ENCODE measurements around the gene ITGA11.

ITGA11 gene

GRCh38 chr15:68311859-68312557 lies 120.0 kb downstream of the ITGA11 start:
- no peak for DNase-seq
- in situ Hi-C loops (cut with HindIII; ENCODE audit: low pct_ligation_motif_present, low pct_unique_long_range_greater_than_20kb, low sequenced_read_pairs): no loop called here

DNA sequence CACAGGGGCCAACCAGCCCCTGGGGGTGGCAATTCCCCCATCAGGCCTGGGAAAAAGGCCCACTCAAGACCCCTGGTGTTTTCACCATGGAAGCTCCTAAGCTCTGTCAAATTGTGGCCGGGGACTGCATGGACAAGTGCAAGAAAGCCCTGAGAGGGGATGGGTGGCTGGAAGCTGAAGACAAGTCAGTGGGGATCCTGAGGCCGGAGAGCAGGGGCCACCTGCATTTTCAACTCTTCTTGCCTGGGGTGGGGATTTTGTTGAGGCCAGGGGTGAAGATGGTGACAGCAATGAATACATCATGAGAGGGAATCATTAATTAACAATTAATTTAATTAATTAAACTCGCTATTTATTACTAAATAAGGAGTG lies 120.5 kb downstream of the ITGA11 start:
- in situ Hi-C loops (cut with HindIII; ENCODE audit: low pct_ligation_motif_present, low pct_unique_long_range_greater_than_20kb, low sequenced_read_pairs): no loop called here
- no peak for DNase-seq

GRCh38 chr15:68310804-68311463 lies 121.0 kb downstream of the ITGA11 start:
- no peak for DNase-seq
- in situ Hi-C loops (cut with HindIII; ENCODE audit: low pct_ligation_motif_present, low pct_unique_long_range_greater_than_20kb, low sequenced_read_pairs): no loop called here

DNA sequence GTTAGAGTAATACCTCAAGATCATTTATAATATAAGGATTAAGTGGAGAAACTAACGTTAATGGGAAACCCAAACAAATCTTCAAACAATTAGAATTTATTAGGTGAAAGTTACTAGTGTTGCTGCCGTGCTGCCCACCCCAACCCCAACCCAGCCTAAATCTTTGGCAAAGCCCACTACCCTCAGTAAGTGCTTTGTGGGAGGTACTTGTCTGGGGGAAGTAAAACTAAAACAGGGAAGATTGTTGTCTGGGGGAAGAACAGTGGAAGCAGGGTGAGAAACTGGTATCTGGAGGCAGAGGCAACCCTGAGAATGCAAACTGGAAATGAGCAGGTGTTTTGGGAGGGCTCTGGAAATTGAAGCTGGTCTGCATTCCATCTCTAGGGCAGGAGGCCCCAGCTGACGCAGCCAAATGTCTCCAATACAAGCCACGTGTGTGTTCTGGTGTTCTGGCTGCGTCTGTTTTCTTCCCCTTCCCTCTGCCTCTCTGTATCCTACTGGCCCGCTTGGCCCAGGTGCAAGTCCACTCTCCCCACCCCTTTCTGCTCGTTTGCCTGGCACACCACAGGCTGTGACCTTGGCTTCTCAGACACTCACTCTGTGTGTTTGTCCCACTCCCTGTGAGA lies 121.7 kb downstream of the ITGA11 start:
- in situ Hi-C loops (cut with HindIII; ENCODE audit: low pct_ligation_motif_present, low pct_unique_long_range_greater_than_20kb, low sequenced_read_pairs): no loop called here

DNA sequence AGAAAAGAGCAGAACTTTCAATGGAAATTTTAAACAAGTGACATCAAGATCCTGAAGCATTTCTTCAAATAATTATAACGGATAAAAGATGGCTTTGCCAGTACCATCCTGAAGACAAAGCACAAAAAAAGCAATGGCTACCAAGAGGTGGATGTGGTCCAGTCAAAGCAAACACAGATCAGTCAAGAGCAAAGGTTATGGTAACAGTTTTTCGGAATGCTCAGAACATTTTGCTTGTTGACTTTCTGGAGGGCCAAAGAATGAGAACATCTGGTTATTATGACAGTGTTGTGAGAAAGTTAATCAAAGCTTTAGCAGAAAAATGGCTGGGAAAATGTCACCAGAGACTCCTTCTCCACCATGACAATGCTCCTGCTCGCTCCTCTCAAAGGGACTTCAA lies 122.9 kb downstream of the ITGA11 start:
- in situ Hi-C loops (cut with HindIII; ENCODE audit: low pct_ligation_motif_present, low pct_unique_long_range_greater_than_20kb, low sequenced_read_pairs): no loop called here
- no peak for DNase-seq

More for the DNA sequence above, 121.7 kb downstream of the ITGA11 start:
- no peak for DNase-seq

GRCh38 chr15:68307131-68307928 lies 124.6 kb downstream of the ITGA11 start:
- DNase-seq: no peak
- in situ Hi-C loops (cut with HindIII; ENCODE audit: low pct_ligation_motif_present, low pct_unique_long_range_greater_than_20kb, low sequenced_read_pairs): no loop called here

DNA sequence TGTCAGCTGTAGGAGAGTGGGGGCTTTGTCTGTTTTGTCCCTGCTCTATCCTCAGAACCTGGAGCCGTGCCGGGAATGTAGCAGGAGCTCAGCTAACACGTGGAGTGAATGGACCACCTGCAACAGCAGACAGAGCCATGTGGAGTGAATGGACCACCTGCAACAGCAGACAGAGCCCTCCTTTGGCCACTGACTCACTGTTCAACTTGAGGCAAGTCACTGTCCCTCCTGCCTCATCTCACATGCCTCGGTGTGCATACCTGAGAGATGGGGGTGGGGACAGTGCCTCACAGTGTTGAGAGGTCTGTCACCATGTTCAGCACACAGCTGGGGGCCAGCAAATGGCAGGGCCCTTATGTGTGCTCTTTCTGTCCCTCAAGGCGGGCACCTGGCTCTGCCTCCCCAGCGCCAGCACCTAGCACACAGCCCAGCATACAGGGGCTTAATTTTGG lies 126.5 kb downstream of the ITGA11 start:
- in situ Hi-C loops (cut with HindIII; ENCODE audit: low pct_ligation_motif_present, low pct_unique_long_range_greater_than_20kb, low sequenced_read_pairs): no loop called here
- DNase-seq: no peak

- DNase-seq: no peak
- in situ Hi-C loops (cut with HindIII; ENCODE audit: low pct_ligation_motif_present, low pct_unique_long_range_greater_than_20kb, low sequenced_read_pairs): no loop called here
Measured at GRCh38 chr15:68304589-68305337, 127.2 kb downstream of the ITGA11 start.

DNA sequence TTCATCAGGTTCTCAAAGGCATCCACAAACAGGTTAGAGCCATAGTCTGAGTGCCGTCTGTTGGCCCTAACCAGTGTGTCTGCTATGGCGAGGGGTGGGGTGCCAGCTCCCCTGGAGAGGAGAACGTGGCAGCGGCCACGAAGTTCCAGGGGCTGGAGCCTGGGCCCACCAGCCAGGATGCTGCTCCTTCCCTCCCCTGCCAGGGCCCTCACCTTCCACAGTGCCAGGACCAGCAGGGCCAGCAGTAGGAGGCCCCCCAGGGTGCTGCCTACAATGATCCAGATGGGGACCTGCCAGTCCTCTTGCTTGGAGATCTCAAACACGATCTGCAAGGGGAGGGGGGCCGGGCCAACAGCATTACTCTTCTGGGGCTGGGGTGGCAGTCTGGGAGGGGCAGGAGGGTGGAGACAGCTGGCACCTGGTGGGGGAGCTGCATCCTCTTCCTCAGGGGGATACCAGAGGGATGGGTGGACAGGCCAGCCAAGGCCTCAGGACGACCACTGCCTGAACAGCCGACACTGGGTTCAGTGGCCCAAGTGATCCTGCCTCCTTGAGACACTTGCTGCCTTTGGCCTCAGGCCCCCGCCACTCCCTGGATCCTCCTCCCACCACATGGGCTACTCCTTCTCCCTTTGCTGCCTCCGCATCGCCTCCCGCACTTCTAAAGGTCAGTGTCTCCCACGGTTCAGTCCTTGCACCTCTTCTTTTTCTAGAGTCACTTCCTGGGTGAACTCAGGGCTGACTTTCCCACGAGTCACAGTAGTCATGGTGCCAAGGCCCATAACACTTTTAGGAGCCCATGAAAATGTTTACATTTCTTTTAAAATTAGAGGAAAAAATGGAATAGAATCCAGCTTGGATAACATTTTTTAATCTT lies 128.2 kb downstream of the ITGA11 start:
- peak; percentile 39 for DNase-seq
- in situ Hi-C loops (cut with HindIII; ENCODE audit: low pct_ligation_motif_present, low pct_unique_long_range_greater_than_20kb, low sequenced_read_pairs): no loop called here

GRCh38 chr15:68303134-68303533 lies 128.8 kb downstream of the ITGA11 start:
- no peak for DNase-seq
- in situ Hi-C loops (cut with HindIII; ENCODE audit: low pct_ligation_motif_present, low pct_unique_long_range_greater_than_20kb, low sequenced_read_pairs): no loop called here

DNA sequence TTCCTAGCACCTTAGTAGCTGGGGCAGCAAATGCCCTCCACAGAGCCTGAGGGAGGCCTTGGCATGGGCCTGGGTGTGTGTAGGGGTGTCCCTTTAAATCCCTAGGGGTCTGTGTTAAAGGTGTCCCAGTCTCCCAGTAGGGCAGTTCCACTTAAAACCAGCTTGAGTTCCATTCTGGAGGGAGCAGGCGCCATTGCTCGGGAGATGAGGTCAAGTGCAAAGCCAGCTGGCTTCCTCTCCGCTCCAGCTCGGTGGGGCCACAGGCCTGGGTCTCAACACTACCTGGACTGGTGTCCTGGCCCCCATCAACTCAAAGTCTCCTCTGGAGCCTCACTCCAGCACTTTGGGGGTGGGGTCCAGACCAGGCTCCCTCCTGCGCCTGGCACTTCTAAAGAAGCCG lies 129.2 kb downstream of the ITGA11 start:
- no peak for DNase-seq

GRCh38 chr15:68301301-68301700 lies 130.7 kb downstream of the ITGA11 start:
- no peak for DNase-seq
- in situ Hi-C loops (cut with HindIII; ENCODE audit: low pct_ligation_motif_present, low pct_unique_long_range_greater_than_20kb, low sequenced_read_pairs): no loop called here

More for the DNA sequence above, 129.2 kb downstream of the ITGA11 start:
- in situ Hi-C loops (cut with HindIII; ENCODE audit: low pct_ligation_motif_present, low pct_unique_long_range_greater_than_20kb, low sequenced_read_pairs): no loop called here

DNA sequence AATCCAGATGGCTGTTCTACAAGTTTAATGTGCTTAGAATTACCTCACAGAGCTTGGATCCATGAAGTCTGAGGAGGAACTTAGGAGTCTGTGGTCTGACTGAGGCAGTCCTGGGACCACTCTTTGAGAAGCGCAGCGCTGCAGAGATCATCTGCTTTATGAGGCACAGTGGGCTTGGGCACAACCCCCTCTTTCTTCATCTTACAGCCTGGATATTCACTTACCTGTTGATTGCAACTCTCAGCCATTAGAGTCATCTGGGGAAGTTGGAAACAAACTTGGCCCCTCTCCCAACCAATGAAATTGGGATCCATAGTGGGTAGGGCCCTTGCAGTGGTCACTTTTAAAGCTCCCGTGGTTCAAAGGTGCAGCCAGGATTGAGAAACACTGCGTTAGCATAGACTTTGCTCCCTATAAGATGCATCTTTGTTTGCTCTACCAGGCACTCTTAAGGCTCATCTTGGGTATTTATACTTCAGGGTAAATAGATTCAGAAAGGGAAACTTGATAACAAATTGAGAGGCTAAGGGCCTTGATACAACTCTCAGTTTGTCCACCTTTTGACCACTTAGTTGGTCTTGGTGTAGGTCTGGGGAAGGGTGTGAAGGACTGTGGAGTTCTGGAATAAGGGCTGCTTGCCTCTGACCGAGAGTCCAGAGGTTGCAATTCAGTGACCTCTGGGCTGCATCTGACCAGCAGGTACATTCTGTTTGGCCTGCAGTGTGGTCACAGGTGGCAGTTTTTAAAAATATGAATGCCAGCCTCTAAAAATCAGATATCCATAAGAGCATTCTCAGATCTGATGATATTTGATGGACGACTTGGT lies 131.6 kb downstream of the ITGA11 start:
- DNase-seq: no peak
- in situ Hi-C loops (cut with HindIII; ENCODE audit: low pct_ligation_motif_present, low pct_unique_long_range_greater_than_20kb, low sequenced_read_pairs): no loop called here

DNA sequence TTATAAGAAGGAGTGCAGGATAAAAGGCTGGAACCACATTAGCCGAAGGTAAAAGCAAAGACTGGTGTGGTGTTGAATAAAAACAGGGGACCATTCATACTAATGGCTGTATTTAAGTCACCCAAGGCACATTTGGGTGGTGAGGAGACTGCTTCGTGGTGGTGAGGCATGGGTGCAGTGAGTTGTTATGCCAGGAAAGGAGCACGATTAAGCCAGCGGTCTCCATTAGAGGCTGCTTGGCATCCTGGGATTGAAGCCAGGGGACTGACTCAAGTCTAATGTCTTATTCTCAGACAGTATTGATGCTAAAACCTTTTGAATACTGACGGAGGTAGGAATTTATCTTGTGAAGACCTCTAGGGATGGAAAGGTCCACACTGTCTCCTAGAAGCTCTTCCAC lies 132.5 kb downstream of the ITGA11 start:
- in situ Hi-C loops (cut with HindIII; ENCODE audit: low pct_ligation_motif_present, low pct_unique_long_range_greater_than_20kb, low sequenced_read_pairs): no loop called here
- DNase-seq: peak; percentile 9

GRCh38 chr15:68298882-68299381 lies 133.0 kb downstream of the ITGA11 start:
- in situ Hi-C loops (cut with HindIII; ENCODE audit: low pct_ligation_motif_present, low pct_unique_long_range_greater_than_20kb, low sequenced_read_pairs): no loop called here
- DNase-seq: peak; percentile 49

- in situ Hi-C loops (cut with HindIII; ENCODE audit: low pct_ligation_motif_present, low pct_unique_long_range_greater_than_20kb, low sequenced_read_pairs): no loop called here
- no peak for DNase-seq
Measured at GRCh38 chr15:68298336-68298735, 133.6 kb downstream of the ITGA11 start.
